Fibroblast of villous mesenchyme (primary cell): ENCODE data around the gene KRTAP2-2. TPM values are rescaled to one million over a fixed set of nuclear protein-coding genes. Genes with fewer than 3 reads are reported as not detected.
A peak's percentile ranks its signal among the peaks of the same experiment; 100 is the strongest.
"Not testable (repeated sequence)": the region's sequence is repeated elsewhere in the genome, so short reads cannot be mapped to it uniquely, and the experiment has no call there.

ENCODE experiments used
- DNase-seq: peaks from one replicate; pipeline ENCODE4 v3.0.0-alpha.2; 2010; ENCODE audit warnings: low read depth
- H3K4me3 ChIP-seq: 2 replicates; pipeline ENCODE4 v1.5.1; 2011; ENCODE audit warnings: low read depth, mild to moderate bottlenecking, low read length
- total RNA-seq: library from RNA; depleted of rRNA; stranded (reverse); fragments of >200 nt; gene quantifications from 2 replicates; pipeline ENCODE4 v1.2.3, GENCODE V29; 2012
- TF ChIP-seq, protein P1 (sequence below): IDR thresholded peaks from 2 replicates; pipeline ENCODE4 v1.5.1; 2012; ENCODE audit warnings: low read depth, mild to moderate bottlenecking, low read length; ENCODE audit not compliant: insufficient read depth

KRTAP2-2 gene
- total RNA-seq, 1 donor = not detected

GRCh38 chr17:41065829-41066624 is 11.0 kb upstream of the KRTAP2-2 start, which contains the start of gene KRTAP2-4:
KRTAP2-4 (minus strand) TSS chr17:41065879; CDS start chr17:41065845, 34 bp downstream.
- no peak within 1 kb of the TSS for H3K4me3 ChIP-seq
- peak; percentile 93 for DNase-seq
- TF ChIP-seq, protein P1, sequence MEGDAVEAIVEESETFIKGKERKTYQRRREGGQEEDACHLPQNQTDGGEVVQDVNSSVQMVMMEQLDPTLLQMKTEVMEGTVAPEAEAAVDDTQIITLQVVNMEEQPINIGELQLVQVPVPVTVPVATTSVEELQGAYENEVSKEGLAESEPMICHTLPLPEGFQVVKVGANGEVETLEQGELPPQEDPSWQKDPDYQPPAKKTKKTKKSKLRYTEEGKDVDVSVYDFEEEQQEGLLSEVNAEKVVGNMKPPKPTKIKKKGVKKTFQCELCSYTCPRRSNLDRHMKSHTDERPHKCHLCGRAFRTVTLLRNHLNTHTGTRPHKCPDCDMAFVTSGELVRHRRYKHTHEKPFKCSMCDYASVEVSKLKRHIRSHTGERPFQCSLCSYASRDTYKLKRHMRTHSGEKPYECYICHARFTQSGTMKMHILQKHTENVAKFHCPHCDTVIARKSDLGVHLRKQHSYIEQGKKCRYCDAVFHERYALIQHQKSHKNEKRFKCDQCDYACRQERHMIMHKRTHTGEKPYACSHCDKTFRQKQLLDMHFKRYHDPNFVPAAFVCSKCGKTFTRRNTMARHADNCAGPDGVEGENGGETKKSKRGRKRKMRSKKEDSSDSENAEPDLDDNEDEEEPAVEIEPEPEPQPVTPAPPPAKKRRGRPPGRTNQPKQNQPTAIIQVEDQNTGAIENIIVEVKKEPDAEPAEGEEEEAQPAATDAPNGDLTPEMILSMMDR = no peak

DNA sequence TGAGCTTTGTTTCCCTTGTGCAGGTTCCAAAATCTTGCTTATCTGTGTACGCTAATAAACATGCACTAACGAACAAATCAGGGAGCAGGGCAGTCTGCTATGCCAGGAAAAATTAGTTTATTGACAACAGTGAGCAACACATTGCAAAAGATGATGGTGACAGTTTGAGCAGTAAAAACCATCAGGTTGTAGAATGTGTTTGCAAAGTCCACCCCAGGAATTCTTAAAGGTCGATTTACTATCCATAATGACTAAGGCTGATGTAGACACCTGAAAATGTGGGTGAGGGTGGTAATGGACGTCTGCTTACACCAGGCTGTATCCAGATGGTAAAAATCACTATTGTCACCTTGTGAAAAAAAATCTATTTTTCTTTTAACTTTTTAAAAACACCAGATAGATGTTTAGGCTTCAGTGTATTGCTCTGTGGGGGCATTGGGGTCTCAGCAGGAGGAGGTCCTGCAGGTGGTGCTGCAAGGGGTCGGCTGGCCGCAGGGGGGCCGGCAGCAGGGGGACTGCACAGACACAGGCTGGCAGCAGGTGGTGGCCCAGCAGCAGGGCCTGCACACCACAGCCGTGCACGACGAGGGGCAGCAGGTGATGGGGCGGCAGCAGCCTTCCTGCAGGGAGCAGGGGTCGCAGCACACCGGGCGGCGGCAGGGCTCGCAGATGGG is 10.1 kb upstream of the KRTAP2-2 start:
- not testable (repeated sequence) for H3K4me3 ChIP-seq, DNase-seq

- TF ChIP-seq, protein P1 = no peak
- DNase-seq = no peak
- no peak overlapping the region for H3K4me3 ChIP-seq
Measured at GRCh38 chr17:41064301-41064700, 9.3 kb upstream of the KRTAP2-2 start.

DNA sequence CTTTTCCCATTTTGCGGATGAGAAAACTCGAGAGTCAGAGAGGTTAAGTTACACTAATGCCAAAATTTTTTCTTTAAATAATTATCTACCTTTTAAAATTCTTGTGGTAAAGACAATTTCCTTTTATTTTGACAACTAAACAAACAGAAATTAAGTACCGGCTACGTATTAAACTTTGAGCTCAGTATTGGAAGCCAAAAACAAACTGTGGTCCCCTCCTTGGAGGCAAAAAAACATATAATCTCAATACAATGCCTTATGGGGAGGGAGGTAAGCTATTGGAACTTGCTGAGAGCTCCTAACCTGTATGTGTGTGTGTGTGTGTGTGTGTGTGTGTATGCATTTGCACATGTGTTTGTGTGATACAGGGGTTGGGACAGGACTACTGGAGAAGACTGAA is 8.4 kb upstream of the KRTAP2-2 start:
- no peak overlapping the region for H3K4me3 ChIP-seq
- DNase-seq = no peak
- TF ChIP-seq, protein P1 = no peak

DNA sequence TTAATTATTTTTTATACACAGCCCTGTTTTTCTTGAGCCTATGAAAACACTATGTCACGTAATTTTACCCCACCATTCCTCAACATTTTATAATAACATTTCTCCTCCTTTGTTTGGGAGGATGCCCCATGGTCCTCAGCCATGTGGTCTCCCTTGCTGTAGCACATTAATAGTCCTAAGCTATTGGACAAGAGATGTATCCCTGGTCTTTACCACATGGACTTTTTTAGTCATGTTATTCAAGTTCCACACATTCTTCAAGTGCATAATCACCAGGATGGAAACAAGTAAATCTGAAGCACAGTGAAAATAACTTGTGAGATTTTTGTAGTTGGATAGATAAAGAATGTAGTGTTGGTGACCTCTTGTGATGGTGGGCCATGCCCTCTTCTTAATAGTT is 6.9 kb upstream of the KRTAP2-2 start:
- TF ChIP-seq, protein P1 = no peak

DNA sequence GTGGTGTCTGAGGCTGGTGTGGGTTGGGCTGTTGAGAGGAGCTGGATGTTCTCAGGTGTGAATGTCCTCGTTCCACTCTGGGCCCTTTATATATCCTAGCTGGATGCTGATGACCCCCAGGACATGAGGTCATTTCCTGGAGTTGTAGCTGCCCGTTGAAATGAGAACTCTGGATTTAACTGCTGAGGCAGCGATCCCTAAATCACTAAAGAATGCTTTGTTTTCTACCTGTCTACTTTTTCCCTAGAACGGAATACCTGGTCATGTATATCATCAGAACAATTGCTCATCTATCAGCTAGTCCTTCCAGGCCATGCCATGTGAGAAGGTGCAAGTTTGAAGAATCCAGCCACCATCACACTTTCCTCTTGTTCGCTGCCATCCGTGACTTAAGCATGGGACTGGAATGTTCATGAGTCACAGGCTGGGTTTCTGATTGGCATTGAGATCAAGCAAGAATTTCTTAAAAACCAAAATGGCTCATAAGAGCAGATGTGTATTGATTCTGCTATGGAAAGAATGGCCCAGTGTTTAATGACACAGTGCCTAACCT is 5.1 kb upstream of the KRTAP2-2 start, which contains the start of gene KRTAP2-3:
TSS of gene KRTAP2-3 (minus strand) at position 63 of the 553 bp plus-strand sequence. CDS start 64 bp downstream, outside the sequence.
- DNase-seq = peak; percentile 73
- no peak within 1 kb of the TSS for H3K4me3 ChIP-seq
- TF ChIP-seq, protein P1 = no peak

More for the DNA sequence above, 6.9 kb upstream of the KRTAP2-2 start:
- DNase-seq = peak; percentile 78
- H3K4me3 ChIP-seq = no peak overlapping the region

DNA sequence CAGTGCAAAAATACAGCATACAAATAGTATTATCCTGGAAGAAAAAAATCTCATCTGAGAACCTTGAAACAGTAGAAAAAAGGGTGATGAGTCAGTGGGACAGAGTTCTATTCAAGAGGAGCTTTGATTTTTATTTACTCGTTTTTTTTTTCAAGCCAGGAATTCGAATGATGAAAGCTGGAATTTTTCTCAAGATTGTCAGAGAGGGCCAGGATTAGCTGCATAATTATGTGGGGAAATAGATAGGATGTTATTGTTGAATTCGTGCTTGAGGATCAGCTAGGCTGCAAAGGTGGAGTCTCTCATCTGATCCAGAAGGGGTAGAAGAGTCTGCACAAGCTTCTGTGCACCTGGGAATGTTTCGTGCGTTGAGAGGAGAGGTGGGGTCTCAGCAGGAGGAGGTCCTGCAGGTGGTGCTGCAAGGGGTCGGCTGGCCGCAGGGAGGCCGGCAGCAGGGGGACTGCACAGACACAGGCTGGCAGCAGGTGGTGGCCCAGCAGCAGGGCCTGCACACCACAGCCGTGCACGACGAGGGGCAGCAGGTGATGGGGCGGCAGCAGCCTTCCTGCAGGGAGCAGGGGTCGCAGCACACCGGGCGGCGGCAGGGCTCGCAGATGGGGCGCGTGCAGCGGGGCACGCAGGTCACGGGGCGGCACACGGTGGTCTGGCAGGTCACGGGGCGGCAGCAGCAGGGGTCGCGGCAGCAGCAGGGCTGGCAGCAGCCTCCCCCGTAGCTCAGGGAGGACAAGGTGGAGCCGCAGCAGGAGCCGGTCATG is 4.4 kb upstream of the KRTAP2-2 start:
- peak; percentile 88 for DNase-seq
- not testable (repeated sequence) for H3K4me3 ChIP-seq
